GM12801 (cell line): ENCODE results near the gene FES.

Experiments
- CTCF ChIP-seq: IDR thresholded peaks from one replicate; pipeline ENCODE4 v1.5.1; 2011; ENCODE audit warnings: control low read depth; ENCODE audit not compliant: insufficient read length; ENCODE audit errors: extremely low read depth

Gene FES

GRCh38 chr15:90884719-90885431 lies 571 bp downstream of the FES start:
- TF ChIP-seq CTCF, result no peak

- no peak for TF ChIP-seq CTCF
These were observed 1.4 kb downstream of the FES start for GRCh38 chr15:90885432-90886290.

- TF ChIP-seq CTCF, result no peak
These were observed 1.9 kb downstream of the FES start for GRCh38 chr15:90886291-90886614.

GRCh38 chr15:90887037-90887481 lies 2.8 kb downstream of the FES start:
- no peak for TF ChIP-seq CTCF

GRCh38 chr15:90889313-90889730 lies 5.0 kb downstream of the FES start:
- no peak for TF ChIP-seq CTCF

- TF ChIP-seq CTCF, result no peak
These were observed 5.6 kb downstream of the FES start for GRCh38 chr15:90889736-90890456.

- no peak for TF ChIP-seq CTCF
These were observed 6.5 kb downstream of the FES start for GRCh38 chr15:90890839-90891238.
